Measurements from ENCODE around the gene VIL1. TPM values are rescaled to one million over a fixed set of nuclear protein-coding genes. Genes with fewer than 3 reads are reported as not detected.

Gene VIL1
- total and polyA plus RNA-seq, 9 of the 15 experiments (the other 6 are each of a cell fraction or from before 2014, with no cell fraction given), result 0.51 to 2.7 (median 1.2) TPM

- BruUV-seq (replicated peaks), result no TSS peak
- intact Hi-C loops (cut with micrococcal nuclease) (no loop called here), in situ Hi-C loops (cut with MboI) (no loop called here)
- ATAC-seq, result no peak
- ChIA-PET POLR2A (no interaction called here), CTCF (ENCODE audit: low intra/inter-chr PET ratio) (interaction anchor here (0.6 kb wide), 1 partner anchor 45 kb away, joined by 3 read pairs; no protein-coding TSS in a partner anchor)
- Histone ChIP-seq H3K27ac (ENCODE audit: extremely low read depth, low read depth, low read length) (no peak overlapping the region), H3K36me3 (ENCODE audit: control insufficient read depth, insufficient read depth, low read length) (no peaks in the 10 kb centered on the region), H3K9me1 (ENCODE audit: control insufficient read depth, insufficient read depth, low read length) (no peaks in the 10 kb centered on the region), H2AFZ (ENCODE audit: low read depth, low read length) (no peak overlapping the region), H3K4me2 (ENCODE audit: insufficient read depth, low read length) (no peak overlapping the region), H3K4me1 (replicated peaks in 1 of 2; ENCODE audit: control insufficient read depth in 2 of 2, insufficient read depth in 2 of 2, low read length in 2 of 2) (peaks cover 34 to 48% of the 10 kb centered on the region in 2 experiments; a peak in 4 of 5 replicates), H3K4me3 (no peak overlapping the region), H3K9ac (ENCODE audit: insufficient read depth in 1 of 2, low read depth in 2 of 2, low read length in 2 of 2) (peak overlapping the region in 1 of 2 experiments; percentile 64; a peak in 1 of 4 replicates), H3K9me3 (replicated peaks; ENCODE audit: control insufficient read depth, insufficient read depth, low read depth, low read length) (no peaks in the 10 kb centered on the region), H3K27me3 (ENCODE audit: control insufficient read depth in 2 of 2, insufficient read depth in 2 of 2, low read length in 2 of 2) (no peaks in the 10 kb centered on the region), H4K20me1 (replicated peaks; ENCODE audit: control insufficient read depth, insufficient read depth, low read length) (no peaks in the 10 kb centered on the region), H3K79me2 (ENCODE audit: control insufficient read depth, insufficient read depth, low read length) (no peaks in the 10 kb centered on the region)
- 40% methylated on average over 1 of the region's 5 CpGs for WGBS (ENCODE audit: insufficient coverage, low coverage, missing lambda C conversion rate)
- FAIRE-seq, result no peak
- DNase-seq (ENCODE audit: extremely low read depth in 1 of 4, low spot score in 3 of 4), result no peak
- no peak for TF ChIP-seq KDM1A (IDR thresholded peaks at IDR 0.05)
- no peak for TF ChIP-seq ZNF174 (CRISPR knock-in tag; IDR thresholded peaks at IDR 0.05)
- TF ChIP-seq THAP12 (CRISPR knock-in tag; IDR thresholded peaks at IDR 0.05), result no peak
- no peak for TF ChIP-seq MLX (CRISPR knock-in tag; conservative IDR thresholded peaks at IDR 0.05)
- no peak for TF ChIP-seq SAFB2 (IDR thresholded peaks at IDR 0.05; ENCODE audit: borderline replicate concordance, low read depth, low read length, severe bottlenecking)
- no peak for TF ChIP-seq CREB5 (CRISPR knock-in tag; IDR thresholded peaks at IDR 0.05)
- TF ChIP-seq NFXL1 (CRISPR knock-in tag; IDR thresholded peaks at IDR 0.05), result no peak
- no peak for TF ChIP-seq IFI16 (CRISPR knock-in tag; IDR thresholded peaks at IDR 0.05)
- TF ChIP-seq HDAC6 (IDR thresholded peaks at IDR 0.05; ENCODE audit: low read depth, low read length), result no peak
- no peak for TF ChIP-seq ZNF121 (CRISPR knock-in tag; conservative IDR thresholded peaks at IDR 0.05)
- no peak for TF ChIP-seq KLF13 (tag; IDR thresholded peaks at IDR 0.05; ENCODE audit: borderline replicate concordance, low read depth)
- TF ChIP-seq XRCC5 (IDR thresholded peaks at IDR 0.05; ENCODE audit: low read depth, low read length), result no peak
- no peak for TF ChIP-seq MAX (CRISPR knock-in tag; IDR thresholded peaks at IDR 0.05)
- no peak for TF ChIP-seq MTF1 (CRISPR knock-in tag; IDR thresholded peaks at IDR 0.05; ENCODE audit: borderline replicate concordance)
- TF ChIP-seq ZNF175 (CRISPR knock-in tag; IDR thresholded peaks at IDR 0.05; ENCODE audit: low read depth), result no peak
Observed at GRCh38 chr2:218418321-218418716, 604 bp upstream of the VIL1 start.

Measured in K562 (cell line).